Transverse colon (tissue), 4 donors: Measurements from ENCODE around the gene GPSM1. TPM values are rescaled to one million over a fixed set of nuclear protein-coding genes. Genes with fewer than 3 reads are reported as not detected.

ENCODE experiments used
- DNase-seq: peaks from one replicate; pipeline ENCODE4 v3.0.0-alpha.2; 2019
- H3K27ac ChIP-seq, 4 donors: fragments of 200-600 bp; sonication (generic); 2 replicates each; pipeline ENCODE4 v1.5.1; 2016 to 2018; ENCODE audit warnings: inconsistent platforms in 4 of 4
- H3K27me3 ChIP-seq: fragments of 200-600 bp; sonication (generic); 2 replicates; pipeline ENCODE4 v1.5.1; 2017; ENCODE audit warnings: inconsistent platforms
- H3K36me3 ChIP-seq, 4 donors: fragments of 200-600 bp; sonication (generic); 2 replicates each; pipeline ENCODE4 v1.5.1; 2017 to 2019; ENCODE audit warnings: inconsistent platforms in 4 of 4
- H3K4me1 ChIP-seq, 4 donors: fragments of 200-600 bp; sonication (generic); 2 replicates each; pipeline ENCODE4 v1.5.1; 2017 to 2020; ENCODE audit warnings: inconsistent platforms in 4 of 4
- H3K4me3 ChIP-seq, 4 donors: fragments of 200-600 bp; sonication (generic); 1 replicate in 1 of 4; 2 replicates in 3 of 4; pipeline versions ENCODE4 v1.5.1 to v1.6.1; 2017 to 2019; ENCODE audit warnings: inconsistent platforms in 4 of 4
- H3K9me3 ChIP-seq, 2 donors: fragments of 200-600 bp; sonication (generic); 2 replicates each; pipeline ENCODE4 v1.5.1; 2017 to 2019; ENCODE audit warnings: inconsistent platforms in 2 of 2
- EP300 ChIP-seq: sonication (generic); formaldehyde crosslinking; IDR thresholded peaks from one replicate; pipeline ENCODE4 v1.6.1; 2017; ENCODE audit warnings: antibody characterized with exemption, low read depth
- POLR2A ChIP-seq: fragments of 450-650 bp; IDR thresholded peaks from one replicate; pipeline ENCODE4 v1.6.1; 2016; ENCODE audit warnings: antibody characterized with exemption, mild to moderate bottlenecking, moderate library complexity
- POLR2AphosphoS5 ChIP-seq, 3 donors: sonication (generic); formaldehyde crosslinking; IDR thresholded peaks; one replicate each; pipeline ENCODE4 v1.6.1; 2016; ENCODE audit warnings: antibody characterized with exemption in 3 of 3
- WGBS, 2 donors: methylation state at CpG; one replicate each; pipeline ENCODE4 v1.1.5; 2018; ENCODE audit warnings: low coverage in 1 of 2; 5-methylcytosine and 5-hydroxymethylcytosine counted together
- in situ Hi-C, 4 donors: fragments of 200-750 bp; cut with MboI; loops; one replicate each; pipeline versions ENCODE4 v1.15.0 to v1.15.1; 2017; ENCODE audit warnings: low sequenced_read_pairs in 3 of 4, low pct_ligation_motif_present in 1 of 4, low pct_unique_long_range_greater_than_20kb in 1 of 4
- intact Hi-C: fragments of 100-400 bp; cut with DNase I; formaldehyde crosslinking; loops from one replicate; pipeline ENCODE4 v1.15.1; 2023; ENCODE audit warnings: low total_unique reads
- total RNA-seq, 4 donors: library from RNA; depleted of rRNA; stranded (reverse); fragments of >200 nt; gene quantifications; one replicate each; pipeline ENCODE4 v1.1.0, GENCODE V29; 2016
- TF ChIP-seq, protein P1 (sequence below), 5 experiments: fragments of 200-600 bp in 3 of 5; fragments of 450-650 bp in 2 of 5; sonication (generic) in 3 of 5; IDR thresholded peaks; 1 replicate in 2 of 5; 2 replicates in 3 of 5; pipeline ENCODE4 v1.5.1; 2016 to 2017; ENCODE audit warnings: antibody characterized with exemption in 5 of 5, inconsistent platforms in 3 of 5, mild to moderate bottlenecking in 2 of 5, moderate library complexity in 1 of 5

Gene GPSM1
- total RNA-seq, 4 donors from 2014 or later: 2.3 to 8.6 (median 7.0) TPM

DNA sequence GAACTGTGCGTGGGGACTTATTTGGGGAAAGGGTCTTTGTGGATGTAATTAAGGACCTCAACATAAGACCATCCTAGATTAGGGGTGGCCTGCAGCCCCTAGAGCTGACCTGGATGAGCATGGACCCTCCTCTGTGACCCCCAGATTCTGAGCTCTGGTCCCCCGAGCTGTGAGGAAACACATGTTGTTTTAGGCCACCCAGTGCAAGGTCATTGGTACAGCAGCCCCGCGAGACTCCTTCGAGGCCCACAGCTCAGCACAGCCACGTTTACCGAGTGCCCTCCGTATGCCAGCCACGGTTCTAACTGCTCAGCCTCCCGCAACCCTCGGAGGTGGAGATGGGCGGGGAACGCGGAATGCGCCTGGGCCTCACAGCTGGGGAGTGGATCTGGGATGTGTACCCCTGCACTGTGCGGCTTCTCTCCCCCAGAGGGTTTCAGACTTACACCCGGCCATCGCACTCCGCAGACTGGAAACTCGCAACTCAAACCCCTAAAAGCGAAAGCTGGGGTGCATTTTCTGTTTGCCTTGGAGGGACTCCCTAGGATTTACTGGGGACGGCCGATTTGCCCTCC, 4.5 kb upstream of the GPSM1 start:
- 63 to 78% methylated on average over 7 to 23 of the region's 23 CpGs for WGBS, 2 donors
- intact Hi-C loops: no loop called here
- Histone ChIP-seq H3K9me3 (no peaks in the 10 kb centered on the region), H3K27me3 (peaks cover 30% of the 10 kb centered on the region), H3K36me3 (no peaks in the 10 kb centered on the region), H3K27ac (no peak overlapping the region), H3K4me1 (peaks cover 0 to 16% (median 8%) of the 10 kb centered on the region in 4 donors), H3K4me3 (no peak overlapping the region)
- TF ChIP-seq POLR2AphosphoS5 (IDR thresholded peaks at IDR 0.05): no peak
- no peak for TF ChIP-seq EP300
- TF ChIP-seq, protein P1, sequence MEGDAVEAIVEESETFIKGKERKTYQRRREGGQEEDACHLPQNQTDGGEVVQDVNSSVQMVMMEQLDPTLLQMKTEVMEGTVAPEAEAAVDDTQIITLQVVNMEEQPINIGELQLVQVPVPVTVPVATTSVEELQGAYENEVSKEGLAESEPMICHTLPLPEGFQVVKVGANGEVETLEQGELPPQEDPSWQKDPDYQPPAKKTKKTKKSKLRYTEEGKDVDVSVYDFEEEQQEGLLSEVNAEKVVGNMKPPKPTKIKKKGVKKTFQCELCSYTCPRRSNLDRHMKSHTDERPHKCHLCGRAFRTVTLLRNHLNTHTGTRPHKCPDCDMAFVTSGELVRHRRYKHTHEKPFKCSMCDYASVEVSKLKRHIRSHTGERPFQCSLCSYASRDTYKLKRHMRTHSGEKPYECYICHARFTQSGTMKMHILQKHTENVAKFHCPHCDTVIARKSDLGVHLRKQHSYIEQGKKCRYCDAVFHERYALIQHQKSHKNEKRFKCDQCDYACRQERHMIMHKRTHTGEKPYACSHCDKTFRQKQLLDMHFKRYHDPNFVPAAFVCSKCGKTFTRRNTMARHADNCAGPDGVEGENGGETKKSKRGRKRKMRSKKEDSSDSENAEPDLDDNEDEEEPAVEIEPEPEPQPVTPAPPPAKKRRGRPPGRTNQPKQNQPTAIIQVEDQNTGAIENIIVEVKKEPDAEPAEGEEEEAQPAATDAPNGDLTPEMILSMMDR (IDR thresholded peaks at IDR 0.05): no peak
- no peak for TF ChIP-seq POLR2A
- DNase-seq: no peak
- in situ Hi-C loops: no loop called here

DNA sequence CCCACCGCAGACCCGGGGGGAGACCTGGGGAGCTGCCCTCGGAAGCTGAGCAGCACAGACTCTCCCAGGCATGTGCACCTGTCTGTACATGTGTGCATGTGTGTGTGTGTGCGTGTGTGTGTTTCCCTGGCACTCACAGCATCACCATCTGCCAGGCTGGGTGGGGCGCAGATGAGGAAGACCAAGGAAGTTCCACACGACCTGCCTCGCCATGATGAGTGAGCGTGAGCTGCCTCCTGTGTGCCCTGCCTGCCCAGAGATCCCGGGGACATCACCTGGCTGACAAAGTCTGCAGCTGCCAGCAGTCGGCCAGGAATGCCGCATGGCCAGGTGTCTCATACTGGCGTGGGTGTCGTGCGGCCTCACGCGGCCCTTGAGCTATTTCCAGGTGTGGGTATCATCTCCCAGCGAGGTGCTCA, 4.0 kb upstream of the GPSM1 start:
- TF ChIP-seq EP300: no peak
- no peak for TF ChIP-seq POLR2A
- TF ChIP-seq POLR2AphosphoS5 (IDR thresholded peaks at IDR 0.05): no peak
- TF ChIP-seq, protein P1 (IDR thresholded peaks at IDR 0.05): no peak
- DNase-seq: peak; percentile 31
- in situ Hi-C loops: no loop called here

DNA sequence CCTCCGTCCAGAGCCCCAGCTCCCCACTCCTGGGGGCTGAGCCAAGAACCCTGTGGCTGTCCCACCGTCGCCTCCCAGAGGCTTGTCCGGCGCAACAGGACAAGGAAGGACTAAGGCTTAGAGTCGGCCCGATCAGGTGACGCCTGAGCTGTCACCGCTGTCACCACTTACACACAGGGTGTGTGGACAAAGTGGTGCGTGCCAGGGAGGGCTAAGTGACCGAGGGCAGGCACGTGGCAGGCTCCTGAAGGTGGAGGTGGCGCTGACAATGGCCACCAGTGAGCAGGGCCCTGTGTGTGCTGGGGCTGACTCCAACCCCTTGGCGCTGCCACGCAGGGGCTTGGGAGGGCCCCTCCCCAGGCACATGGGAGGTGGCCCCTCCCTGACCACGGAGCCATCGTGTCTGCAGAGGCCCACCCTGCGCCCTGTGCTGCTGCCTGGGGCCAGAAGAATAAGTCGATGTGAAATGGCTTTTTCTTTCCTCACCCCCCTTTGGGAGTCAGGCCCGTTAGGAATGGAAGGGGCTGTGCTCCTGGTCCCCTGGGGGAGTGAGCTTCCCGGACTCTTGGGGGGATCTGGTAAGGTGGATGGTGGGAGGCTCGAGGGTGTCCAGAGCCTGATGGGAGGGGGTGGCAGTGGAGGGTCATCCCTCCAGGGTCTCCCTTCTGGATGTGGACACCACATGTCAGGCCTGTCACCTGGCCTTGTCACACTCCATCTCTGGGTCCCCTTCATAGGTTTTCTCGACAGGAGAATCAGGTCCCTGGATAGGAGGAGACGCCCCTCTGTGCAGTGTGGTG, 2.6 kb upstream of the GPSM1 start:
- DNase-seq: no peak
- Histone ChIP-seq H3K36me3 (no peaks in the 10 kb centered on the region), H3K9me3 (no peaks in the 10 kb centered on the region), H3K27ac (no peak overlapping the region), H3K4me3 (no peak overlapping the region), H3K4me1 (peaks cover 7 to 34% (median 18%) of the 10 kb centered on the region in 4 donors), H3K27me3 (peaks cover 37% of the 10 kb centered on the region)
- WGBS, 2 donors: 64% methylated on average over 22 of the region's 24 CpGs; no CpG with 5 or more reads in 1 of the 2 donors
- intact Hi-C loops (loop anchor here (1.0 kb wide), 1 partner anchor 33 kb away; no protein-coding TSS in a partner anchor), in situ Hi-C loops (no loop called here)
- TF ChIP-seq, protein P1 (IDR thresholded peaks at IDR 0.05): no peak
- TF ChIP-seq POLR2AphosphoS5 (IDR thresholded peaks at IDR 0.05) (no peak), EP300 (no peak), POLR2A (no peak)

More for the DNA sequence above, 4.0 kb upstream of the GPSM1 start:
- H3K27me3 ChIP-seq: peaks cover 35% of the 10 kb centered on the region
- H3K4me1 ChIP-seq: peaks cover 0 to 21% (median 14%) of the 10 kb centered on the region in 4 donors
- intact Hi-C loops: no loop called here
- 56% methylated on average over 17 of the region's 17 CpGs; no CpG with 5 or more reads in 1 of the 2 donors for WGBS, 2 donors
- H3K9me3 ChIP-seq: no peaks in the 10 kb centered on the region
- H3K4me3 ChIP-seq: no peak overlapping the region
- no peaks in the 10 kb centered on the region for H3K36me3 ChIP-seq
- no peak overlapping the region for H3K27ac ChIP-seq

GRCh38 chr9:136325358-136325757, 2.0 kb upstream of the GPSM1 start:
- Histone ChIP-seq H3K9me3 (no peaks in the 10 kb centered on the region), H3K27me3 (peaks cover 37% of the 10 kb centered on the region), H3K4me3 (no peak overlapping the region), H3K4me1 (peaks cover 7 to 34% (median 18%) of the 10 kb centered on the region in 4 donors), H3K36me3 (no peaks in the 10 kb centered on the region), H3K27ac (peak overlapping the region in 2 of 4 donors; percentile 78 to 80)
- intact Hi-C loops: loop anchor here (1.0 kb wide), 1 partner anchor 34 kb away; no protein-coding TSS in a partner anchor
- in situ Hi-C loops: no loop called here
- DNase-seq: no peak
- TF ChIP-seq POLR2AphosphoS5 (IDR thresholded peaks at IDR 0.05) (no peak), POLR2A (no peak), EP300 (no peak)
- TF ChIP-seq, protein P1 (IDR thresholded peaks at IDR 0.05): no peak
- 84% methylated on average over 12 of the region's 13 CpGs; no CpG with 5 or more reads in 1 of the 2 donors for WGBS, 2 donors
